SJCRH30 (cell line): ENCODE results near the gene RASAL1. TPM values are rescaled to one million over a fixed set of nuclear protein-coding genes. Genes with fewer than 3 reads are reported as not detected.

Source experiments
- DNase-seq, 2 experiments: peaks; one replicate each; pipeline ENCODE4 v3.0.0-alpha.2; 2015 to 2020
- H3K27ac ChIP-seq: fragments of 250-450 bp; sonication (Bioruptor Pico); 2 replicates; pipeline ENCODE4 v1.5.1; 2020; ENCODE audit warnings: mild to moderate bottlenecking, moderate library complexity
- H3K27me3 ChIP-seq: fragments of 250-450 bp; sonication (Bioruptor Pico); 2 replicates; pipeline ENCODE4 v1.5.1; 2020; ENCODE audit warnings: mild to moderate bottlenecking, moderate library complexity
- H3K36me3 ChIP-seq: fragments of 250-450 bp; sonication (Bioruptor Pico); 2 replicates; pipeline ENCODE4 v1.5.1; 2020; ENCODE audit warnings: mild to moderate bottlenecking, moderate library complexity
- H3K4me1 ChIP-seq: fragments of 250-450 bp; sonication (Bioruptor Pico); 2 replicates; pipeline ENCODE4 v1.5.1; 2020; ENCODE audit warnings: mild to moderate bottlenecking, moderate library complexity
- H3K4me3 ChIP-seq: fragments of 250-450 bp; sonication (Bioruptor Pico); 2 replicates; pipeline ENCODE4 v1.5.1; 2020; ENCODE audit warnings: mild to moderate bottlenecking, moderate library complexity
- H3K9me3 ChIP-seq: fragments of 250-450 bp; sonication (Bioruptor Pico); replicated peaks from 2 replicates; pipeline ENCODE4 v1.5.1; 2020; ENCODE audit warnings: mild to moderate bottlenecking, moderate library complexity
- total RNA-seq: library from RNA; depleted of rRNA; stranded (reverse); fragments of >200 nt; shearing (Covaris generic); gene quantifications from 2 replicates; pipeline ENCODE4 v1.2.3, GENCODE V29; 2014

The RASAL1 gene
- total RNA-seq, 1 experiment from 2014 or later, result not detected

GRCh38 chr12:113105606-113106271 lies 29.8 kb downstream of the RASAL1 start:
- Histone ChIP-seq H3K27me3 (no peaks in the 10 kb centered on the region), H3K4me1 (no peaks in the 10 kb centered on the region), H3K9me3 (no peaks in the 10 kb centered on the region), H3K27ac (no peak overlapping the region), H3K4me3 (no peak overlapping the region), H3K36me3 (no peaks in the 10 kb centered on the region)
- DNase-seq, result no peak

GRCh38 chr12:113104953-113105510 lies 30.5 kb downstream of the RASAL1 start:
- Histone ChIP-seq H3K9me3 (no peaks in the 10 kb centered on the region), H3K4me3 (no peak overlapping the region), H3K36me3 (no peaks in the 10 kb centered on the region), H3K27me3 (no peaks in the 10 kb centered on the region), H3K4me1 (no peaks in the 10 kb centered on the region), H3K27ac (no peak overlapping the region)
- no peak for DNase-seq

GRCh38 chr12:113103756-113104450 lies 31.7 kb downstream of the RASAL1 start:
- no peaks in the 10 kb centered on the region for H3K27me3 ChIP-seq
- no peaks in the 10 kb centered on the region for H3K4me1 ChIP-seq
- no peak overlapping the region for H3K27ac ChIP-seq
- no peaks in the 10 kb centered on the region for H3K9me3 ChIP-seq
- no peak for DNase-seq
- H3K4me3 ChIP-seq, result no peak overlapping the region
- H3K36me3 ChIP-seq, result no peaks in the 10 kb centered on the region

- Histone ChIP-seq H3K27me3 (no peaks in the 10 kb centered on the region), H3K4me3 (no peak overlapping the region), H3K9me3 (no peaks in the 10 kb centered on the region), H3K36me3 (no peaks in the 10 kb centered on the region), H3K27ac (no peak overlapping the region), H3K4me1 (no peaks in the 10 kb centered on the region)
- no peak for DNase-seq
Observed at GRCh38 chr12:113102811-113103210, 32.8 kb downstream of the RASAL1 start.

- Histone ChIP-seq H3K27me3 (no peaks in the 10 kb centered on the region), H3K36me3 (no peaks in the 10 kb centered on the region), H3K9me3 (no peaks in the 10 kb centered on the region), H3K27ac (no peak overlapping the region), H3K4me3 (no peak overlapping the region), H3K4me1 (no peaks in the 10 kb centered on the region)
- no peak for DNase-seq
Observed at GRCh38 chr12:113101751-113102150, 33.8 kb downstream of the RASAL1 start.

GRCh38 chr12:113099764-113100163 lies 35.8 kb downstream of the RASAL1 start:
- Histone ChIP-seq H3K36me3 (no peaks in the 10 kb centered on the region), H3K27me3 (no peaks in the 10 kb centered on the region), H3K4me1 (no peaks in the 10 kb centered on the region), H3K4me3 (no peak overlapping the region), H3K27ac (no peak overlapping the region), H3K9me3 (no peaks in the 10 kb centered on the region)
- DNase-seq, result no peak

- no peak for DNase-seq
- H3K27ac ChIP-seq, result no peak overlapping the region
- H3K36me3 ChIP-seq, result no peaks in the 10 kb centered on the region
- no peaks in the 10 kb centered on the region for H3K9me3 ChIP-seq
- H3K4me3 ChIP-seq, result no peak overlapping the region
- no peaks in the 10 kb centered on the region for H3K27me3 ChIP-seq
- H3K4me1 ChIP-seq, result no peaks in the 10 kb centered on the region
Observed at GRCh38 chr12:113099364-113099763, 36.2 kb downstream of the RASAL1 start.

GRCh38 chr12:113098441-113099028 lies 37.0 kb downstream of the RASAL1 start:
- DNase-seq, result peak; percentile 52 to 60
- Histone ChIP-seq H3K27me3 (no peaks in the 10 kb centered on the region), H3K27ac (no peak overlapping the region), H3K4me1 (no peaks in the 10 kb centered on the region), H3K36me3 (no peaks in the 10 kb centered on the region), H3K4me3 (no peak overlapping the region), H3K9me3 (no peaks in the 10 kb centered on the region)

- H3K9me3 ChIP-seq, result no peaks in the 10 kb centered on the region
- H3K27me3 ChIP-seq, result no peaks in the 10 kb centered on the region
- no peak overlapping the region for H3K27ac ChIP-seq
- no peaks in the 10 kb centered on the region for H3K4me1 ChIP-seq
- DNase-seq, result no peak
- no peak overlapping the region for H3K4me3 ChIP-seq
- no peaks in the 10 kb centered on the region for H3K36me3 ChIP-seq
Observed at GRCh38 chr12:113097716-113098440, 37.7 kb downstream of the RASAL1 start.

GRCh38 chr12:113096675-113097461 lies 38.7 kb downstream of the RASAL1 start:
- no peak overlapping the region for H3K27ac ChIP-seq
- no peak overlapping the region for H3K4me3 ChIP-seq
- no peaks in the 10 kb centered on the region for H3K4me1 ChIP-seq
- no peaks in the 10 kb centered on the region for H3K9me3 ChIP-seq
- DNase-seq, result no peak
- H3K36me3 ChIP-seq, result no peaks in the 10 kb centered on the region
- no peaks in the 10 kb centered on the region for H3K27me3 ChIP-seq

GRCh38 chr12:113095405-113095804 lies 40.2 kb downstream of the RASAL1 start:
- H3K4me3 ChIP-seq, result no peak overlapping the region
- no peaks in the 10 kb centered on the region for H3K9me3 ChIP-seq
- H3K27ac ChIP-seq, result no peak overlapping the region
- no peaks in the 10 kb centered on the region for H3K27me3 ChIP-seq
- no peaks in the 10 kb centered on the region for H3K4me1 ChIP-seq
- H3K36me3 ChIP-seq, result no peaks in the 10 kb centered on the region
- no peak for DNase-seq

- no peak overlapping the region for H3K4me3 ChIP-seq
- H3K27me3 ChIP-seq, result no peaks in the 10 kb centered on the region
- no peaks in the 10 kb centered on the region for H3K4me1 ChIP-seq
- DNase-seq, result no peak
- no peaks in the 10 kb centered on the region for H3K36me3 ChIP-seq
- no peaks in the 10 kb centered on the region for H3K9me3 ChIP-seq
- H3K27ac ChIP-seq, result no peak overlapping the region
Observed at GRCh38 chr12:113094738-113095137, 40.8 kb downstream of the RASAL1 start.

- Histone ChIP-seq H3K27me3 (no peaks in the 10 kb centered on the region), H3K4me3 (no peak overlapping the region), H3K9me3 (no peaks in the 10 kb centered on the region), H3K36me3 (no peaks in the 10 kb centered on the region), H3K27ac (no peak overlapping the region), H3K4me1 (no peaks in the 10 kb centered on the region)
- DNase-seq, result no peak
Observed at GRCh38 chr12:113093409-113094101, 42.0 kb downstream of the RASAL1 start.
